GM21576 (cell line): Measurements from ENCODE around the gene ETV1.
"Not testable (repeated sequence)": the region's sequence is repeated elsewhere in the genome, so short reads cannot be mapped to it uniquely, and the experiment has no call there.

Experiments used
- ATAC-seq: cut with Tn5 transposase; IDR thresholded peaks from one replicate; pipeline ENCODE4 v1.9.1; 2021; ENCODE audit warnings: mild to moderate bottlenecking, moderate library complexity; ENCODE audit not compliant: unreplicated experiment

Gene ETV1

GRCh38 chr7:13933536-13933935 lies 55.9 kb downstream of the ETV1 start:
- no peak for ATAC-seq

- no peak for ATAC-seq
These were observed 56.4 kb downstream of the ETV1 start for GRCh38 chr7:13933091-13933490.

- ATAC-seq = no peak
These were observed 57.3 kb downstream of the ETV1 start for GRCh38 chr7:13932131-13932530.

- ATAC-seq = no peak
These were observed 68.4 kb downstream of the ETV1 start for GRCh38 chr7:13921062-13921461.

GRCh38 chr7:13920053-13920697 lies 69.3 kb downstream of the ETV1 start:
- ATAC-seq = no peak

GRCh38 chr7:13918333-13918732 lies 71.1 kb downstream of the ETV1 start:
- not testable (repeated sequence) for ATAC-seq

- not testable (repeated sequence) for ATAC-seq
These were observed 72.4 kb downstream of the ETV1 start for GRCh38 chr7:13917103-13917502.

GRCh38 chr7:13915891-13916290 lies 73.6 kb downstream of the ETV1 start:
- ATAC-seq = no peak

- no peak for ATAC-seq
These were observed 76.7 kb downstream of the ETV1 start for GRCh38 chr7:13912715-13913278.

GRCh38 chr7:13911909-13912308 lies 77.6 kb downstream of the ETV1 start:
- ATAC-seq = no peak

GRCh38 chr7:13910805-13911551 lies 78.5 kb downstream of the ETV1 start:
- no peak for ATAC-seq

GRCh38 chr7:13908667-13909397 lies 80.6 kb downstream of the ETV1 start:
- ATAC-seq = no peak

GRCh38 chr7:13907831-13908230 lies 81.6 kb downstream of the ETV1 start:
- ATAC-seq = no peak

GRCh38 chr7:13904689-13905088 lies 84.8 kb downstream of the ETV1 start:
- ATAC-seq = no peak

- ATAC-seq = no peak
These were observed 85.5 kb downstream of the ETV1 start for GRCh38 chr7:13904007-13904406.

GRCh38 chr7:13901577-13901976 lies 87.9 kb downstream of the ETV1 start:
- ATAC-seq = no peak

- ATAC-seq = no peak
These were observed 90.4 kb downstream of the ETV1 start for GRCh38 chr7:13898957-13899670.

GRCh38 chr7:13897819-13898218 lies 91.6 kb downstream of the ETV1 start:
- ATAC-seq = no peak

GRCh38 chr7:13894954-13895353 lies 94.5 kb downstream of the ETV1 start:
- ATAC-seq = no peak

GRCh38 chr7:13894377-13894776 lies 95.1 kb downstream of the ETV1 start:
- ATAC-seq = no peak

GRCh38 chr7:13890793-13891192 lies 98.7 kb downstream of the ETV1 start:
- ATAC-seq = no peak
